Adipose tissue (tissue), 3 donors: ENCODE results near the gene SAMD14. TPM values are rescaled to one million over a fixed set of nuclear protein-coding genes. Genes with fewer than 3 reads are reported as not detected.

Source experiments
- H3K27ac ChIP-seq: one replicate; pipeline ENCODE4 v1.5.1; 2013; ENCODE audit warnings: low read depth, low read length
- WGBS, 3 donors: extraction: QIAGEN DNeasy Blood & Tissue Kit; methylation state at CpG; one replicate each; pipeline ENCODE4 v1.1.7; 2013; 5-methylcytosine and 5-hydroxymethylcytosine counted together
- polyA plus RNA-seq, 3 donors: library from polyadenylated mRNA; stranded (reverse); fragments of 200-250 nt; gene quantifications; one replicate each; pipeline ENCODE4 v1.2.3, GENCODE V29; 2013
- donor health status: healthy with polysubstance abuse.
- donor health status: Bipolar disorder and iron deficiency.
- donor health status: healthy.

SAMD14 gene
- polyA plus RNA-seq, 3 donors: 0.46 to 1.4 (median 1.3) TPM

- 0 to 1% (median 1%) methylated on average over 26 to 40 of the region's 40 CpGs for WGBS, 3 donors
Measured at GRCh38 chr17:50151041-50151936, 21.3 kb upstream of the SAMD14 start.

GRCh38 chr17:50150354-50151040 lies 20.5 kb upstream of the SAMD14 start, which contains the start of gene PPP1R9B:
TSS of gene PPP1R9B (minus strand) at chr17:50150677. CDS start at chr17:50150513, 164 bp downstream.
- H3K27ac ChIP-seq: peak within 1 kb of the TSS; percentile 0
- 0 to 1% (median 1%) methylated on average over 57 to 69 of the region's 69 CpGs for WGBS, 3 donors

More at GRCh38 chr17:50151041-50151936, 21.3 kb upstream of the SAMD14 start:
- H3K27ac ChIP-seq: peak overlapping the region; percentile 0

- 1 to 2% (median 1%) methylated on average over 96 to 123 of the region's 123 CpGs for WGBS, 3 donors
- H3K27ac ChIP-seq: no peak overlapping the region
Measured at GRCh38 chr17:50149417-50150353, 19.7 kb upstream of the SAMD14 start.

GRCh38 chr17:50149091-50149416 lies 19.1 kb upstream of the SAMD14 start:
- no peak overlapping the region for H3K27ac ChIP-seq
- 0 to 1% (median 1%) methylated on average over 27 to 30 of the region's 30 CpGs for WGBS, 3 donors

GRCh38 chr17:50148226-50149090 lies 18.5 kb upstream of the SAMD14 start:
- H3K27ac ChIP-seq: no peak overlapping the region
- whole genome bisulfite sequencing, 3 donors: 1 to 3% (median 1%) methylated on average over 22 to 25 of the region's 25 CpGs

- no peak overlapping the region for H3K27ac ChIP-seq
- WGBS, 3 donors: 4 to 12% (median 5%) methylated on average over 5 of the region's 5 CpGs
Measured at GRCh38 chr17:50147841-50148225, 17.9 kb upstream of the SAMD14 start.

- no peak overlapping the region for H3K27ac ChIP-seq
- WGBS, 3 donors: 33 to 39% (median 33%) methylated on average over 15 of the region's 15 CpGs
Measured at GRCh38 chr17:50146927-50147665, 17.1 kb upstream of the SAMD14 start.

GRCh38 chr17:50146230-50146926 lies 16.4 kb upstream of the SAMD14 start:
- 61 to 74% (median 74%) methylated on average over 10 of the region's 10 CpGs for WGBS, 3 donors
- H3K27ac ChIP-seq: no peak overlapping the region

GRCh38 chr17:50145532-50146229 lies 15.7 kb upstream of the SAMD14 start:
- no peak overlapping the region for H3K27ac ChIP-seq
- WGBS, 3 donors: 62 to 80% (median 65%) methylated on average over 10 to 11 of the region's 11 CpGs

GRCh38 chr17:50144845-50145531 lies 15.0 kb upstream of the SAMD14 start:
- H3K27ac ChIP-seq: no peak overlapping the region
- WGBS, 3 donors: 56 to 70% (median 69%) methylated on average over 16 of the region's 16 CpGs

GRCh38 chr17:50144355-50144754 lies 14.4 kb upstream of the SAMD14 start:
- WGBS, 3 donors: 72 to 84% (median 79%) methylated on average over 6 of the region's 6 CpGs
- H3K27ac ChIP-seq: no peak overlapping the region

- 91 to 93% (median 93%) methylated on average over 18 to 20 of the region's 20 CpGs for WGBS, 3 donors
- no peak overlapping the region for H3K27ac ChIP-seq
Measured at GRCh38 chr17:50143461-50144176, 13.7 kb upstream of the SAMD14 start.

- no peak overlapping the region for H3K27ac ChIP-seq
- WGBS, 3 donors: 60 to 78% (median 61%) methylated on average over 8 of the region's 8 CpGs
Measured at GRCh38 chr17:50141745-50142110, 11.8 kb upstream of the SAMD14 start.

GRCh38 chr17:50141026-50141744 lies 11.2 kb upstream of the SAMD14 start:
- H3K27ac ChIP-seq: no peak overlapping the region
- WGBS, 3 donors: 82 to 90% (median 87%) methylated on average over 16 of the region's 16 CpGs
